H1 (cell line): ENCODE data around the gene ANGPTL2. TPM values are rescaled to one million over a fixed set of nuclear protein-coding genes. Genes with fewer than 3 reads are reported as not detected.

Experiments
- CHD1 ChIP-seq: IDR thresholded peaks from 2 replicates; pipeline ENCODE4 v1.6.1; 2012; ENCODE audit warnings: low read depth, low read length, improper control_type of control experiment
- EGR1 ChIP-seq: IDR thresholded peaks from 2 replicates; pipeline ENCODE4 v1.6.1; 2011; ENCODE audit warnings: low read depth, low read length, borderline replicate concordance
- GTF2F1 ChIP-seq: IDR thresholded peaks from 2 replicates; pipeline ENCODE4 v1.6.1; 2012; ENCODE audit warnings: low read depth, low read length, improper control_type of control experiment, borderline replicate concordance
- HDAC2 ChIP-seq, 2 experiments: fragments of 300-600 bp in 1 of 2; sonication (generic) in 1 of 2; IDR thresholded peaks; 2 replicates each; pipeline ENCODE4 v1.6.1; 2011 to 2012; ENCODE audit warnings: low read depth in 2 of 2, low read length in 2 of 2, mild to moderate bottlenecking in 2 of 2, moderate library complexity in 2 of 2, borderline replicate concordance in 1 of 2, inconsistent platforms in 1 of 2
- NANOG ChIP-seq: IDR thresholded peaks from 2 replicates; pipeline ENCODE4 v1.6.1; 2011; ENCODE audit warnings: low read length, low read depth, mild to moderate bottlenecking, inconsistent platforms; ENCODE audit not compliant: insufficient read depth, poor library complexity, severe bottlenecking
- PHF8 ChIP-seq: fragments of 200-600 bp; sonication (generic); conservative IDR thresholded peaks from 2 replicates; pipeline ENCODE4 v1.7.1; 2012; ENCODE audit warnings: low read depth, mild to moderate bottlenecking, inconsistent platforms, low read length, moderate library complexity
- RAD21 ChIP-seq, 2 experiments: IDR thresholded peaks in 1 of 2; conservative IDR thresholded peaks in 1 of 2; 2 replicates each; pipeline ENCODE4 v1.6.1; 2011; ENCODE audit warnings: low read depth in 2 of 2, low read length in 2 of 2, improper control_type of control experiment in 1 of 2, inconsistent platforms in 1 of 2, mild to moderate bottlenecking in 1 of 2, moderate library complexity in 1 of 2
- RNF2 ChIP-seq: fragments of 200-900, 300-1000 bp; sonication (generic); IDR thresholded peaks from 2 replicates; pipeline ENCODE4 v1.7.1; 2016; ENCODE audit warnings: borderline replicate concordance, low read depth, mild to moderate bottlenecking, antibody characterized with exemption, low read length; ENCODE audit not compliant: poor library complexity, severe bottlenecking; ENCODE audit errors: missing control alignments
- TBP ChIP-seq: IDR thresholded peaks from 2 replicates; pipeline ENCODE4 v1.6.1; 2011; ENCODE audit warnings: low read depth, low read length, improper control_type of control experiment
- TCF12 ChIP-seq: IDR thresholded peaks from 2 replicates; pipeline ENCODE4 v1.6.1; 2011; ENCODE audit warnings: low read depth, mild to moderate bottlenecking, low read length
- YY1 ChIP-seq: IDR thresholded peaks from 2 replicates; pipeline ENCODE4 v1.6.1; 2011; ENCODE audit warnings: low read depth, mild to moderate bottlenecking, low read length
- ZNF274 ChIP-seq: IDR thresholded peaks from 2 replicates; pipeline ENCODE4 v1.7.0; 2012; ENCODE audit warnings: low read length, borderline replicate concordance; ENCODE audit errors: extremely low read depth
- polyA plus RNA-seq, 7 experiments: library from polyadenylated mRNA; depleted of rRNA in 3 of 7; stranded (reverse) in 5 of 7; unstranded in 2 of 7; fragments of >200 nt in 5 of 7; fragments of 200-250 nt in 2 of 7; gene quantifications; 1 replicate in 5 of 7; 2 replicates in 1 of 7; 4 replicates in 1 of 7; pipeline versions ENCODE4 v1.2.1 to v1.2.3, GENCODE V29; 2011 to 2013; ENCODE audit warnings: missing spikeins in 2 of 7, mixed read lengths in 2 of 7
- total RNA-seq: library from RNA; stranded (reverse); fragmentation: NEBNext Ultra II Directional; extraction: Animal tissue kit (Norgen Biotek cat#: 25700); gene quantifications from 2 replicates; pipeline ENCODE4 v1.2.1, GENCODE V29; 2021
- TF ChIP-seq, protein P1 (sequence below): IDR thresholded peaks from 2 replicates; pipeline ENCODE4 v1.6.1; 2011; ENCODE audit warnings: low read depth, mild to moderate bottlenecking, low read length; ENCODE audit not compliant: insufficient read depth

Gene ANGPTL2
- total and polyA plus RNA-seq, 2 of the 8 experiments (the other 6 are each of a cell fraction or from before 2014, with no cell fraction given), result 9.0 to 10.6 TPM

DNA sequence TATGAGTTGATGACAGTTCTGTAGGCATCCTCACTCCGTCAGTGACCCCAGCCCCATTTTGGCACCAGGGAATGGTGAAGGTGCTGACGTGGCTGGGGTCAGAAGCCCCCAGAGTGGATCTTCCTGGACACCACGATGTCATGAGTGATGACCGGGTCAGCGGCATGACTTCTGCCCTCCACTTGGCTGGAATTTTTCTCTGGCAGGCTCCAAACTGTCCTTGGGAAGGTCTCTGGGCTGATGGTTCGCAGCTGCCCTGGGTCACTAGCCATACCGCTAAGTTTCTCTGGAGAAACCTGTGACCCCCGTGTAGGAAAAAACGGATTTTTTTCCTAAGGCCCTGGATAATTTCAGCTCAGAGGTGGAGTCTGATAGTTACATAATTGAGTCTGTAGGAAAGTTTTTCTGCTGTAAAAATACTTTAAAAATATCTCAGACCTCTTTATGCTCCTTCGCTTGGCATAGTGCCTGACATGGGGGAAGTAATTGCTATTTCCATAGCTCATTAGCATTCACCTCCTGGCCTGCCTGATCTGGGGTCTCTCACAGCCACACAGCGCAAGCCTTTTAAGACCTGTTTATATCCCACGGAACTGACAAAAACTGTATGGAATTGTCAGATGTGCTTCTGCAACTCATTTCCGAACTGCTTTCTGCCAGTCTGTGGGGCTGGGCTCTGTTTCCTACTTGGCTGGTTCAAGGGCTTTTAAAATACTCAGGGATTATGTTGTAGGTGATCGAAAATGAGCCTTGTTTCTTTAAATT is 69.2 kb downstream of the ANGPTL2 start (continued):
- TF ChIP-seq, protein P1, sequence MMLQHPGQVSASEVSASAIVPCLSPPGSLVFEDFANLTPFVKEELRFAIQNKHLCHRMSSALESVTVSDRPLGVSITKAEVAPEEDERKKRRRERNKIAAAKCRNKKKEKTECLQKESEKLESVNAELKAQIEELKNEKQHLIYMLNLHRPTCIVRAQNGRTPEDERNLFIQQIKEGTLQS, result no peak
- no peak for TF ChIP-seq PHF8
- TF ChIP-seq GTF2F1, result no peak
- no peak for TF ChIP-seq TCF12
- no peak for TF ChIP-seq TBP
- TF ChIP-seq YY1, result no peak
- no peak for TF ChIP-seq RNF2
- TF ChIP-seq CHD1, result no peak
- no peak for TF ChIP-seq ZNF274
- TF ChIP-seq NANOG, result no peak
- TF ChIP-seq RAD21 (IDR thresholded peaks at IDR 0.05 in 1 of 2, conservative IDR thresholded peaks at IDR 0.05 in 1 of 2; ENCODE audit: low read depth in 2 of 2, low read length in 2 of 2), result no peak
- TF ChIP-seq EGR1, result no peak
- no peak for TF ChIP-seq HDAC2 (IDR thresholded peaks at IDR 0.05; ENCODE audit: borderline replicate concordance in 1 of 2, low read depth in 2 of 2, low read length in 2 of 2)
